ENCODE results near the gene SPOPL.
"Not testable (repeated sequence)": the region's sequence is repeated elsewhere in the genome, so short reads cannot be mapped to it uniquely, and the experiment has no call there.

Gene SPOPL

DNA sequence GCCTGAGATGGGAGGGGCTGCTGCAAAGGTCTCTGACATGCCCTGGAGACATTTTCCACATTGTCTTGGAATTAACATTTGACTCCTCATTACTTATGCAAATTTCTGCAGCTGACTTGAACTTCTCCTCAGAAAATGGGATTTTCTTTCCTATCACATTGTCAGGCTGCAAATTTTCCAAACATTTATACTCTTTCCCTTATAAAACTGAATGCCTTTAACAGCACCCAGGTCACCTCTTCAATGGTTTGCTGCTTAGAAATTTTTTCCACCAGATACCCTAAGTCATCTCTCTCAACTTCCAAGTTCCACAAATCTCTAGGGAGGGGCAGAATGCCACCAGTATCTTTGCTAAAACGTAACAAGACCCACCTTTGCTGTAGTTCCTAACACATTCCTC, 22.8 kb downstream of the SPOPL start:
- not testable (repeated sequence) for DNase-seq

DNA sequence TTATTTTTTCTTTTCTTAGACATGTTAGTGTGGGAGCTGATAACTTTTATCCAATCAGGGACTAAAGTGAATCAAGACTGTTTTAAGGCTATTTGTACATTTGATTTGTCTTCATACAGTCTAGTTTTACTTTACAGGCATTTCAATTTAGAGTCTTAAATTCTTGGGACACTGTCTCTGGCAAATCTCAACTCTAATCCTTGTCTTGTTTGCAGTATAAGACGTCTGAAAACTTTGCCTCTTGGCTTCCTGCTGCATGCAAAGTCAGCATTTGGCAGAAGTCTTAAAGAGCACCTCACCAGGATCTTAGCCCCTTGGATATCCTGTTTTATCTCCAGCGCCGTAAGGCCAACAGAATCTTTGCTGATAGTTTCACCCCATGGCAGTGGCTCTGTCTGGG, 30.3 kb downstream of the SPOPL start:
- DNase-seq, result no peak

- DNase-seq, result no peak
Measured at GRCh38 chr2:138534791-138535190, 33.2 kb downstream of the SPOPL start.

DNA sequence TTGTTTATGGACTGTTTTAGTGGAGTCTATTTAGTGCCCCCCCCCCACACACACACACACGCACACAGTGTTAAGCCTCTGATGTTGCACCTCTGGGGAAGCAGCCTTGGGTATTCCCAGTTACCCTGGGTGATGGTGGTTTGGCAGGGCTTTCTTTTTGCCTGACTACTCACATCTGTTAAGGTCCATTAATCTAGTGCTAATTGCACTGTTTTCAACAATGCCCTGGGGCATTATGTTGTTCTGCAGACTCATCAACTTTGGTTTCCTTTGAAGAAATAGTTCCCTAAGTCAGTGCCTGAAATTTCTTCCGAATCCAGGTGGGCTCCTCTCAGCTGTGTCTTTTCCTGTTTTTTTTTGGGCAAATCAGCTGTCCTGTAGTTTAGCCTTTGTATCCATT, 34.7 kb downstream of the SPOPL start:
- no peak for DNase-seq

DNA sequence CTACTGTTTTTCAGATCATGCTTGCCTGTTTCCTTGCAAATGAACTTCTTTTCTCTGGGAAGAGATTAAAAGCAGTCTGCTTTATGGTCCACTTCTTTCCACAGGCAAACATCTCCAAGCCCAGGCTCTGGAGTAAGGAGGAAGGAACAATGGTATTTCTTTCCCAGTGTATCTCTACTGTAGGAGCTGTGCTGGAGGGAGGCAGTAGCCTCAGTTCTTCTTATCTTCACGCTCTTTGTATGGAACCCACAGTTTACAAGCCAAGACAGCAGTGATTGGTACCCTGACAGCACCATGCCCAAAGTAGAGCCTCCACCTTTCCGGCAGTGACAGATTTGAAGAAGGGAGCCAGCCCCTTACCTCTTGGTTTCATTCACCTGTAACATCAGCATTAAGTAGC, 35.2 kb downstream of the SPOPL start:
- no peak for DNase-seq

GRCh38 chr2:138537170-138537915, 35.8 kb downstream of the SPOPL start:
- DNase-seq, result no peak

GRCh38 chr2:138544206-138544605, 42.6 kb downstream of the SPOPL start:
- not testable (repeated sequence) for DNase-seq

GRCh38 chr2:138548796-138549195, 47.2 kb downstream of the SPOPL start:
- no peak for DNase-seq

DNA sequence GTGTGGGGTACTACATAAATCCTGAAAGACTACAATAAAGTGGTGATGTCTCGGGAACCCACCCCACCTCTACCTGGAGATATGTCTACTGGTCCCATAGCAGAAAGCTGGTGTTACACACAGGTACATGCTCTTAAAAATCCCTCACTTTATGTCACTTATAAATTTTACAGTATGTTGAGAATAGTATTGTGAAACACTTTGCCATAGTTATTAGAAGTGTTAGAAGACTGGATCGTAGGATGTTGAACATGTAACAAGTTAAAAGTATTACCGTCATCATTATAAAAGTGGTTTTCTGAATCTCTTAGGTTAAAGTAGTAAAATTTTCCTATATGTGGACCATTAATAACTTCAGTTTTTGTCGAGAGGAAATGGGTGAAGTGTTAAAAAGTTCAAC, 48.6 kb downstream of the SPOPL start:
- no peak for DNase-seq

GRCh38 chr2:138550670-138551287, 49.2 kb downstream of the SPOPL start:
- DNase-seq, result no peak

DNA sequence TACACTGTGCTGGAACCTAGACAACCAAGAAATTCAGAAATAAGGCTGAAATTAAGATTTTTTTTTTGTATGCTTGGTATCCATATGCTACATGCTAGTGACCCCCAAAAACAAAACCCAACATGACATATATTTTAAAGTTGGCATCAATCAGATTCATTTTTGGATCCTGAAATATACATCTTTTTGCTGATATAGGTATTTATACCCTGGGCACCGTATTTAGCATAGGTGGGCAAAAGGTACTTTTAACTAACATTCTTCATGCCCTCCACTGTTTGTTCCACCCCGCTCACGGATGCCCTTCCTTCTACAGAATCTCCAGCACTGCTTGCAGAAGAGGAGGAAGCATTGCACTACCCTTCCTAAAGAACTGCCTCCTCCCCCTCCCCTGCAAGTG, 52.6 kb downstream of the SPOPL start:
- DNase-seq, result no peak

- no peak for DNase-seq
Measured at GRCh38 chr2:138559641-138560040, 58.1 kb downstream of the SPOPL start.

GRCh38 chr2:138564586-138565229, 63.1 kb downstream of the SPOPL start:
- no peak for DNase-seq

DNA sequence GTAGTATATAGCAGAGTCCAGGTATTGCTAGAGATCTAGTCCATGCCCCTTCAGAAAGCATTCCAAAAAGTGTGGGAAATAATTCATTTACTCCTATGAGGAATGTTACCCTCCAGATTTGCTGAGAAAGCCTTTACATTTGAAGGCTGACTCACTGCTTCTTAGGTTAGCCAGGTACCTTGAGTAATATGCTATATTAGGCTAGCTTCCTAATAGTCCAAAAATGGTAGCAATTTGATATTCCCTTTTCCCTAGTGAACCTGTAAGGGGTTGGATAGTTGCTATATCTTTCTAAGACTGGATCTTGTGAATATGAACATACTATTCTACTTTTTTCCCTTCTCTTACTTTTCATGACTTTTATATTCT, 63.6 kb downstream of the SPOPL start:
- DNase-seq, result no peak

- no peak for DNase-seq
Measured at GRCh38 chr2:138572318-138572717, 70.7 kb downstream of the SPOPL start.

GRCh38 chr2:138577066-138577465, 75.5 kb downstream of the SPOPL start:
- DNase-seq, result no peak

DNA sequence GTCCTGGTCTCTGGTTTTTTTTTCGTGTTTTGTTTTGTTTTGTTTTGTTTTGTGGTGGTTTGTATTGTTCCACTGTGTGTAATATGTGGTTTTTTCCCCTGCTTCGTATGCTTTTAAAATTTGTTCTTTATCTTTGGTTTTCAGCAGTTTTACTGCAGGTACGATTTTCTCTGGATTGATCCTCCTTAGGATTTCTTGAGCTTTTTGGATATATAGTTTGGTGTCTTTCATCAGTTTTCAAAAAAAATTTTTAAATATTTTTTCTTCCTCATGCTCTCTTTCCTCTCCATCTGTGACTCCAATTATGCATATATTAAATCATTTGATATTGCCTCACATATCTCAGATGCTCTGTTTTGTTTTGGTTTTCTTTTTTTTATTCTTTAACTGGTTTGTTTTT, 78.0 kb downstream of the SPOPL start:
- DNase-seq, result no peak

- DNase-seq, result no peak
Measured at GRCh38 chr2:138581909-138582308, 80.3 kb downstream of the SPOPL start.

- DNase-seq, result no peak
Measured at GRCh38 chr2:138589663-138590062, 88.1 kb downstream of the SPOPL start.

- DNase-seq, result no peak
Measured at GRCh38 chr2:138596403-138596802, 94.8 kb downstream of the SPOPL start.

- DNase-seq, result no peak
Measured at GRCh38 chr2:138600732-138601457, 99.3 kb downstream of the SPOPL start.

DNA sequence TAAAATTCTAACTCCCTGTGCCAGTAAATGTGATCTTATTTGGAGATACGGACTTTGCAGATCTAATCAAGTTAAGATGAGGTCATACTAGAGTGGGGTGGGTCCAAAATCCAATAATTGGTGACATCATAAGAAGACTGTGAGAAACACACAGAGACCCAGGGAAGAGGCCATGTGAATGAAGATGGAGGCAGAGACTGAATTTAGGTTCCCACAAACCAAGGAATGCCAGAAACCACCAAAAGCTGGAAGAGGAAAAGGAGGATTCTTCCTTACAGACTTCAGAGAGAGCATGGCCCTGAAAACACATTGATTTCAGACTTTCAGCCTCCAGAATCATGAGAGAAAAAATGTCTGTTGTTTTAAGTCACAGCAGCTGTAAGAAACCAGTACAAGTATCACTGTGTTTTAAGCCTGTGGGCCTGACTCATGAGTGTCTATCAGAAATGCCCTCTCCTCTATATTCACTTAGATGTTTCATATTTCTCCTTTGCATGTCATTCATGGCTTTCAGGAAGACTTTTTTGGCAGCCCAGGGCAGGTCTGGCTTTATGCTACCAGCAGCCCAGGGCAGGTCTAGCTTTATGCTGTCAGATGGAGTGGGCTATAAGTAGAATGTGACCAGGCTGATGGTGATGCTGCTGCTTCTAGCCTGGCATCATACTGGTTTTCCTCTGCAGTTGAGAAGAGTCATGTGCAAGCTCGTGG, 100.0 kb downstream of the SPOPL start:
- no peak for DNase-seq

- no peak for DNase-seq
Measured at GRCh38 chr2:138602166-138602460, 100.5 kb downstream of the SPOPL start.
